GM19035 (cell line): ENCODE results near the gene TCP11L2.
"Not testable (repeated sequence)": the region's sequence is repeated elsewhere in the genome, so short reads cannot be mapped to it uniquely, and the experiment has no call there.

Experiments used
- ATAC-seq: cut with Tn5 transposase; IDR thresholded peaks from one replicate; pipeline ENCODE4 v1.9.1; 2021; ENCODE audit not compliant: unreplicated experiment

Gene TCP11L2

DNA sequence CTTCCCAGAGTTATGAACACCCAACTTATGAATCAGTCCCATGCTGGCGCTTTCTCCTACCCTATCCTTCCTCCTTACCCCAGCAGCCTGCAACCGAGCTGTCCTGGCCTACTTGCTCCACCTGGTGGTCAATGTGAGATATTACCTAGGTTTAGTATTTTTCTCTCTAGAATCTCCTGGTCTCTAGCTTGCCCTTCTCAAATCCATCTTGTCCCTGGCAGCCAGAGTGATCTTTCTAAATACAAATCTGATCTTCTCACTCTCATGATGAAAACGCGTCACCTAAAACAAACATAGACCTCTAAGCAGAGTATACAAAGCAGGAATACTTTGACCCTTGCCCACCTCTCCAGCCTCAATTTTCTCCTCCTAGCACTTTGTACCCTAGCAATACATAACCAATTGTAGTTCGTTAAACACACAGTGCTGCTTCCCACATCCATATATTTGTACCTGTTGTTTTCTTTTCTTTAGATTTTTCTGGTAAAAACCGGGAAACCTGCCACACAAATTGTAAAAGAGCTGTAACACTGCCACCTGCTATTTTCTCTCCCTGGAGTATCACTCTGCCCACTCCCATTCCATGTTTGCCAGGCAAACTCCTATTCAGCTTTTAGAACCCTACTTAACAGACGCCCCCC, 20.0 kb upstream of the TCP11L2 start:
- no peak for ATAC-seq

DNA sequence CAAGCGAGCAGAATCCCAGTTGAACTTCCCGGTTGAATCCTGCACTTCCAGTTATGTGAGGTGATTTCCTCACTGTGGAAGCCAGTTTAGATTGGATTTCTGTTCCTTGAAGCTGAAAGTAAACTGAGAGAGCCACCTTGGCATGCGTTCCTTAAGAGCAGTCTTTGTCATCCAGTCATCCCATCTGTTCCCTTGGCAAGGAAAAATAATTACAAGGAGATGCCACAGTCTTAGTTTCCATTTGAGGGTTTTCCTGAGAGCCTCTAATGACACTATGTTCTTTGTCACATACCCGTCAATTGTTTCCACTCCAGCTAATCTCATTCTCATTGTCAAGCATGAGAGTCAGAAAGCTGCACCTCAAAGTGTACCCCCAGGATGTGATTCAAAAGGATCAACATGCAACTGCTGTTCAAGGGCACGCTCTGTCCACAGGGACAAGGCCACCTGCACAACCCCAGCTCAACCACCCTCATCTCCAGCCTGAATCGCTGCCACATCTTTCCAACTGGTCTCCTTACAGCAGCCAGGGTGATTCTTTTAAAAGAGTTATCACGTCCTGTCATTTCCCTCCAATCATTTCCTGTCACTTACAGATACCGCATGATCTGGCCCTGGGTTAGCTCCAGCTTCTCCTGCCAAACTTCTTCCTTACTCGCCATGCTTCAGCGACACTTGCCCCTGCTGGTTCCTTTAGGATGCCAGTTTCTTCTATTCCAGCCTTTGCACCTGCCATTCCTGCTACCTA, 18.0 kb upstream of the TCP11L2 start:
- no peak for ATAC-seq

DNA sequence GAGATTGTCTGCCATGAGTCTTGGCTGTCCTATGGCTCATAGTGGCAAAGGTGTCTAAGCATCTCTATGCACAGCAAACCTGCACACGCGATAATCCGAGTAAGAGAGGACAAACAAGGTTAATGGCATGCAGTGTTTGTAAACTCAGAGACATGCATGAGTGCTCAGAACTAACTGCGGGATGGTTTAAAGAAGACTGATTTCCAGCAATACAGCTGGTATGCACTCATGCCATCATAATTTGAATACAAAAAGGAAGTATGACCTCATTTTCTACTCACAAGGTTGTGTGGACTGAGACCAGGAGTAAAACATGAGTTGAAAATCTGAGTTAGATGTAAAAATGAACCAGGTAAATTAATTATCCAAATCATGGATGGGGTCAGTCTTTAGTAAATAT, 16.6 kb upstream of the TCP11L2 start:
- no peak for ATAC-seq

DNA sequence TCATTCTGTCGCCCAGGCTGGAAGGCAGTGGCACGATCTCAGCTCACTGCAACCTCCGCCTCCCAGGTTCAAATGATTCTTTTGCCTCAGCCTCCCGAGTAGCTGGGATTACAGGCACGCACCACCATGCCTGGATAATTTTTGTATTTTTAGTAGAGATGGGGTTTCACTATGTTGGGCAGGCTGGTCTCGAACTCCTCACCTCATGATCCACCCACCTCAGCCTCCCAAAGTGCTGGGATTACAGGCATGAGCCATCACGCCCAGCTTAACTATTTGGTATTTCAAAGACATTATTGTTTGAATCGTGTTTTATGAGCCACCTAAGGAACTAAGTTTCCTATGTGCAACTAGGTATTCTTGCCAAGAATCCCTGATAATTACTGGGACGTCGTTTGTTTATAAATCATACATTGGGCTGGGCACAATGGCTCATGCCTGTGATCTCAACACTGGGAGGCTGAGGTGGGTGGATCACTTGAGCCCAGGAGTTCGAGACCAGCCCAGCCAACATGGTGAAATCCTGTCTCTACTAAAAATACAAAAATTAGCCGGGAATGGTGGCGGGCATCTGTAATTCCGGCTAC, 15.9 kb upstream of the TCP11L2 start:
- not testable (repeated sequence) for ATAC-seq

DNA sequence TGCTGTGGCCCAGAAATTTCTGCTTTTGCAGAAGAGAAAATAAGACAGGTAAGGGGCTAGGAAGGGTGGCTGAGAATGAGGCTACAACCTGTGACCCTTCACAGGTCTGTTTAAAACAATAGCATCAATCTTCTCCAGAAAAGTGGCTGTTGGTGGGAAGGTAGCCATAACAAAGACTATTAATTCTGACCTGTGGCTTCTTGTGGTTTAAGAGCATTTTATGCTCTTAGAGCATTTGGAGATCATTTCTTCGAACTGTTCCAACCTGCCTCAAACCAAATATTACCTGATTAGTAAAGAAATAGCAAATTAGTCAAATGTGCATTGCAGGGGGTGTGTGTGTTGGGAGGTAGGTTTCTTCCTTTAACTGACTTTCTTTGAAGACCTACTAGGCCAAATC, 15.2 kb upstream of the TCP11L2 start:
- ATAC-seq: no peak

DNA sequence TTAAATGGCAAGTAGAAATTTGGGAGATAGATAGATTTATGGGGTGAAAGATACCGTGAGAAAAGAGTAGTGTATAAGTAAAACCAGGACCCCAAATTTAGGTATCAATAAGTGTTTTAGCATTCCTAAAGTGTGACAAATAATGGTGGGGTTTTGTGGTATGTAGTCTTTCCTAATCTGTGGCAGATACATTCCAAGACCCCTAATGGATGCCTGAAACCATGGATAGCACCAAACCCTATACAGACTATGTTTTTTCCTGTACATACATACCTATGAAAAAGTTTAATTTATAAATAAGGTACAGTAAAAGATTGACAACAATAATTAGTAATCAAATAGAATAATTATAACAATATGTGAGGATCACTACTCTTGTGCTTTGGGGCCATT, 14.4 kb upstream of the TCP11L2 start:
- no peak for ATAC-seq

DNA sequence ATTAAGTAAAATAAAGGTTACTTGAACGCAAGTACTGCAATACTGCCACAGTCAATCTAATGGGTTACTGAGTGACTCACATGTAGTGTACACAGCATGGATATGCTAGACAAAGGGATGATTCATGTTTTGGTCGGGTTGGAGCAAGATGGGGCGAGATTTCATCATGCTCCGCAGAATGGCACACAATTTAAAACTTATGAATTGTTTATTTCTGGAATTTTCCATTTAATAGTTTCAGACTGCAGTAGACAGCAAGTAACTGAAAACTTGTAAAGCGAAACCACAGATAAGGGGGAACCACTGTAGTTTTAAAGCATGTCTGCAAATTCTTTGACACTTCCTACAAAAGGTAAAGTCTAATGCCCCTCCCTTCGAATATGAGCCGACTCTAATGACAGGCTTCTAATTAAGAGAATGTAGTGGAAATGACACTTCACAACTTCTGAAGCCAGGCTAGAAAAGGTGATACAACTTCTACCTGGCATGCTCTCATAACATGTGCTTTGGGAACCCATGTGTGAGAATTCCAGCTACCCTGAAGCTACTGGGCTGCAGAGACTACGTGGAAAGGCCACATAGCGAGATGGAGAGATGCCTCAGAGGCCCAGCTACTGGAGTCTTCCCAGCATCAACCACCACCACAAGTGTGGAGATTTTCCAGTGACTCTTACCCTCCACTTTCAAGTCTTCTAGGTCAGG, 13.9 kb upstream of the TCP11L2 start:
- ATAC-seq: no peak

DNA sequence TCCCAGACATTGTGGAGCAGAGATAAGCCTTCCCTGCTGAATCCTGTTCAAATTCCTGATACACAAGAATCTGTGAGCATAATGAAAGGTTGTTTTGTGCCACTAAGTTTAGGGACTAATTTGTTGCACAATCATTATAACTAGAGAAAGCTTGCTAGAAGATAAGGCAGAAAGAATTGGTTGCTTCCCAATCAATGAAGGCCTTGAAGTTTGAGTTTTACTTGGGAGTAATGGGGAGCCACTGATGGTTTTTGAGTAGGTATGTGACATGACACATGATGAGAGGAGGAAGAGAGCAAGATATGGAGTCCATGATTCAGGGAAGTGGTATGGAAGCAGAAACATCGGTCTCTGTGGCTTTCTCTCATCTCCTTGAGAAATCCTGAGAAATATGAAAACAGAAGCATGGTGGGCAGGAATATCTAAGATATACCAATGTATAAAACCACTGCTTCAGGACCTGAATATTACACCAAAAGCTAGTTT, 13.3 kb upstream of the TCP11L2 start:
- no peak for ATAC-seq

DNA sequence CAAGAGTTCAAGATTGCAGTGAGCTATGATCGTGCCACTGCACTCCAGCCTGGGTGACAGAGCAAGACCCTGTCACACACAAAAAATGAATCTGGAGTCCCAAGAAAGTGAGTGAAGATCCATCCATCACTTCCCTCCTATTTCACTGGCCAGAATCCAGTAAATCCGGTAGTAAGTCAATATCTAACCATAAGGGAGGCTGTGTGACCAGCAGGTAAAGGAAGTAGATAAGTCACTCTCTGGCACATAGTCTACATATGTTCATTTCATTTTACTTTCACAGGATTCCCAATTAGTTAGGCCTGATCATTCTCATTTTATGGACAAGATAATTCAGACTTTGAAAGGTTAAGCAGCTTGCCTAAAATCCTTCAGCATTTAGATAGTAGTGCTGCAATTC, 11.9 kb upstream of the TCP11L2 start:
- no peak for ATAC-seq

DNA sequence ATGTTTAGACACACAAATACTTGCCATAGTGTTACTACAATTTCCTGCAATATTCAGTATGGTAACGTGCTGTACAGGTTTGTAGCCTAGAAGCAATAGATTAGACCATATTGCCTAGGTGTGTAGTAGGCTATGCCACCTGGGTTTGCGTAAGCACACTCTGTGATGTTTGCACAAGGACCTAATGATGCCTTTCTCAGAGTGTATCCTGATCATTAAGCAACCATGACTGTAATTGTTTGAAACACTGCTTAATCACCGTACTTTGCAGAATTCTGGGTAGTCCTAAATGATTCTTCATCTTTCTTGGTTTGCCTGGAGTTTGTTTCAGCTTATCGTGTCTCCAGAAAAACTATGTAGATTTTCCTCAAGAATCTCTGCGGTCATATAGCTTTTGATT, 11.2 kb upstream of the TCP11L2 start:
- no peak for ATAC-seq

DNA sequence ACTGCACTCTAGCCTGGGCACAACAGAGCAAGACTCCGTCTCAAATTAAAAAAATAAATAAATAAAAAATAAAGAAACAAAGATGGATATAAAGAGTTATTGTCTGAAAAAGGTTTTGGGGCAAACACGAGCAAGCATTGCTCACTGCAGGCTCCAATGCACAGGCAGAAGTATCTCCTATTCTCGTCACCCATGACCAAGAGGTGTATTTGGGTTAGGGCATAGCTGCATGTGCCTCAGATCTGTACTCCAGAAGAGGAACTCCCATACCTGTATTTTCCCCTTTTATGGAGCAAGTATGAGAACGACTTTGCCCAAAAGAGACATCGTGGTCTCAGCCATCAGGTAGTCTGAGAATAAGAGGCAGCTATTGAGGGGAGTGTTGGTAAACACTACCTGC, 10.2 kb upstream of the TCP11L2 start:
- no peak for ATAC-seq

DNA sequence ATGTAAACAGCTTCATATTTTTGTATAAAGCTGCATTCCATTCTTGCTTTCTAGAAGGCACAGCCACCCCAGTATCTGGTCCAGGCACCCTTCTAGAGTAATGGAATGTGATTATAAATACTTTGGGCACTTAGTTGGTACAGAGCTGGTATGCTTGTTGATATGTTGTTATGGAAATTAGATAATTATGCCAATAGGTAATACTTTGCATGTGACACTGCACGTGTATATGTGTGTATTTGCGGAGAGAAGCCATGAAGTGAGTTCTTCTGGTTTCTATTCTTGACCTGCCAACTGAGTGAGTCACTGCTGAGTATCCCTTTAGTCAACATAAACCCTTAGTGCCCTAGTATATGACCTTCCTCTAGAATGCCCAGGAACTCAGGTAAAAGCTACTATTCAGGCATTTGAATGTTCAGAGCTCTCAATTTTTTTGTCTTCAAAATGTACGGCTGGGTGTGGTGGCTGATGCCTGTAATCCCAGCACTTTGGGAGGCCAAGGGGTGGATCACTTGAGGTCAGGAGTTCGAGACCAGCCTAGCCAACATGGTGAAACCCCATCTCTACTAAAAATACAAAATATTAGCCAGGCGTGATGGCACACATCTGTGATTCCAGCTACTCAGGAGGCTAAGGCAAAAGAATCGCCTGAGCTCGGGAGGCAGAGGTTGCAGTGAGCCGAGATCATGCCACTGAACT, 6.2 kb upstream of the TCP11L2 start:
- ATAC-seq: no peak

DNA sequence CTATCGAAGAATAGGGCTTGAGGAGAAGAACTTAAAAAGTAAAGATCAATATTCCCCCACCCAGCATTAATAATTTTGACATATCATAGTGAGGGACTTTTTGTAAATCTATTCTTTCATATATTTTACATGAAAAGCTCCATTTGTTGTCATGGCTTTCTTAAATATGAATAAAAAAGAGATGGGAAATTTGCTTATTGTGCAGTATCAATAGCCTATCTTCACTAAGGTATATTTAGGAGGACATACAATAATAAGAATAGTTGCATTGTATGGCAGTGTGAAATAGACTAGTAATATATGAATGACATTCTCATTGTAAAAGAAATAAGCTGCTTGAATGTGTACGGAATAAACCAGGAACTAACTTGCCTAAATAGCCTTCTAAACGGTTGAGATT, 5.5 kb upstream of the TCP11L2 start:
- ATAC-seq: no peak

DNA sequence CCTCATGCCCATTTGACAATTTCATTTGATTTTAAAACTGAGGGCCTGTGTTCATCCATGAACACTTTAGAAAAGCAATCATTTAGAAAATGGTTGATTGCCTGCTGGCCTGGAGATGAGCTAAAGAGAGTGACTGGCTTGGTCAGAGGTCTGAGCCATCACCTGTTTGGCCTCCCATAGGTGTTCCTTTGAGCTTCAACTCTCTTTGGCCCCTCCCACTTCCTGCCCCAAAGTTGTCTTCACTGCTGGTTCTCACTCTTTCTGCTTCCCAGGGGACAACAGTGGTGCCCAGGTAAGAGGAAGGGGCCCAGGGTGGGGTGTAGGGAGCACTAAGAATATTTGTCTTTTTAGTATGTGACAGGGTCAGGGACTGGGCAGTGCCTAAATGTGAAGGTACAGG, 4.9 kb upstream of the TCP11L2 start:
- no peak for ATAC-seq

DNA sequence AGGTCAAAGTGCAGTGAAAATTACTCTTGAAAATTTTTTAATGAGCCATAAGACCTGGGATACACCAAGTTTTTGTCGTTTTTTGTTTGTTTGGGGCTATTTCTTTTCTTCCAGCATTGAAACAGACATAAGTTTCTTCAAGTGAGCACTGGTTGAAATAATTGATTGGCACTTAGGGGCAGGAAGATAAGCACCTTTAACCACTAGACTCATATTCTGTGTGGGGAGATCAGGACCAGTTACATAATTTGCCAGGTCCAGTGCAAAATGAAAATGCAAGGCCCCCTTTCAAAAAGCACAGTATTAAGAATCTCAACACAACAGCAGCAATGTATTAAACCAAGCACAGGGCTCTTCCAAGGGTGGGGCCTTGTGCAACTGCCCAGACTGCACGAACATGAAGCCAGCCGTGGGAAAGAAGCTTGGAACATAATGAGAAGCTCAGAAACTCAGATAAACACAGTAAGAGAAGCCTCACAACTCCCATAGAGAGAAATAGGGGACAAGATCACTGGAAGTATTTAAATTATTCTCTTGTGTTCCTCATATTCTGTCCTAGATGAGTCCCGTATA, 3.2 kb upstream of the TCP11L2 start:
- no peak for ATAC-seq

DNA sequence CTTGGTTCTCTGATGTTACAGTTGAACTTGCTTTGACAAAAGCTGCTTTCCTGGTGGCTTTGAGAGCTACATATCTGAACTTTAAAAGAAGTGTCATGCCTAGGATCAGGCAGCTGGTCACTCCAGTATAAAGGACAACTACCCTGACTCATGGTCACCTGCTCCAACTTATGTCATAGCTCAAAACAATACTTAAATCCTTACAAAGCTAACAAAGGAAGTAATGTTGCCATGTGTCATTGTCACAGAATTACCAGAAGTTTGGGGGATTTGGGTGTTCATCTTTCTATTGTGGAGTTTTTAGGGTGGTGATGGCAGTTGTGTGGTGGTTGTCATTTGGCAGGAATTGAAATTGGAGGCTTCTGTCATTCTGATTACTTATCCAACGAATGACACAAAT, 1.8 kb upstream of the TCP11L2 start:
- no peak for ATAC-seq

DNA sequence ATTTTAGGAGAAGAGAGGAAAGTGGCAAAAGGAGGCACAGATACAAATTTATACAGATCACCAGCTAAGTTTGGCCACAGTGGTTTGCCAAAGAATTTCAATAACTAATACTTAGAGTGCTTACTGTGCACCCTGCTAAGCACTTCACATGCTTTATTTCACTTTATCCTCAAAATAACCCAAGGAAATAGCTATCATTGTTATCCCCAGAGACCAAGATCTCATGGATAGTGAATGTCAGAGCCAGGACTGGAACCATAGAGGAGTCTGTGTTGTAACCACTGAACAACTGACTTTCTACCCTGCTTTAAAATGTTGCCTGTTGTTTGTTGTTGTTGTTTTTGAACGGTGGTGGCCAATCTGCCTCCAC, 1.3 kb upstream of the TCP11L2 start:
- no peak for ATAC-seq

DNA sequence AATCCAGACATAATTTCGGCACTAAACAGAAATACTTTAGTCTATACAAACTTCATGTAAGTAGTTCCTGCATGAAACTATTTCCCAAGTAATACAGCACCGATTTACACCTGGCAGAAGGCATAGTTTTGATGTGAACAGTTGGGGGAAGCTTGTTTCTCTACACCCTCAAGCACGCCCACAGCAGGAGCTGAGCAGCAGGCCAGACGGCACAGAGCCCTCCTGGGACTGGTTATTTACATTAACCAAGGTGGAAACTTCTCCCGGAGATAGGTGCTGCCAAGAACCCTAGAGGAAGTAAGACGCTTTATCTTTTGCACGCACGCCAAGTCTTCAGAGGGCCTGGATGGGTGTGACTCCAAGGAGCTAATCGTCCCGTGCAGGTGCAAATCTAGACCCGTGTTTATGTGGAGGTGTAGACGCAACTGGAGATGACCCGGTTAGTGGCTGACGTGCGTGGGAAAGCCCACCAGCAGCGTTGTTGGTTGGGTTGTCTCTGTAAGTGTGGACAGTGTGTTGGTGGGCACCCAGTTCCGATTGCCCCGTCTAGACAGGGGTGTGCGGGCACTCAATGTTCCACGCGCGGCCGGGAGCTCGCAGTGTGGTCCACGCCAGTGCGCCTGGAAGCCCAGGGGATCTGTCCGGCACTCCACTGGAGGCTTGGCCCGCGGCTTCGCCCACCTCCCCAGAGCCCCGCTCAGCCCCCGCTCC, 767 bp upstream of the TCP11L2 start:
- peak; percentile 51 for ATAC-seq

DNA sequence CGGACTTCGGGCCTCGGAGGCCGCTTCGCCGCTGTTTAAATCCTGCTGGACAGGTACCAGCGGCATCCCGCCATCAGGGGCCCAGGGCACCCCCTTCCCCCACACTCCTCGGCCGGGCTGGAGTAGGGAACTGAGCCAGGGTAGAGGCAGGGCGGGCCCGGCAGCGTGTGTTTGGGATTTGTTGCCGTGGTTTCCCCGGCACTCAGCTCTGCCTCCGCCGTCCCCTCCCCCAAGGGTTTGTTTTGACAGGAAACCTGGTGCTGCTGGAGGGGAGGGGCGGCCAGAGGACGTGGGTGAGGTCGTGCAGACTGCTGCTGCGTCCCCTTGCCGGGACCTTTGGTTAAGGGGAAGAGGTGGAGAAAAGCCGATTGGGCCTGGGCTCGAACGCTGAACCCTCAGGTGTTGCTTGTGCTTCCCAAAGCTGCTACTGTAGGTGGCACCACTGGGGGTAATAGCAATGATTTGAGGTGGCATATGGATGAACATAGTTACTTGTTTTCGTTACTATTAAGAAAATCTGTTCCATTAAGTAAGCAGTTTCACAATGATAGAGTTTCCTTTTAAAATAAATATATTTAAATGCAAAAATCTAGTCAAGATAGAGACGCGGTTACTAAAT, 778 bp downstream of the TCP11L2 start:
- peak; percentile 16 for ATAC-seq

DNA sequence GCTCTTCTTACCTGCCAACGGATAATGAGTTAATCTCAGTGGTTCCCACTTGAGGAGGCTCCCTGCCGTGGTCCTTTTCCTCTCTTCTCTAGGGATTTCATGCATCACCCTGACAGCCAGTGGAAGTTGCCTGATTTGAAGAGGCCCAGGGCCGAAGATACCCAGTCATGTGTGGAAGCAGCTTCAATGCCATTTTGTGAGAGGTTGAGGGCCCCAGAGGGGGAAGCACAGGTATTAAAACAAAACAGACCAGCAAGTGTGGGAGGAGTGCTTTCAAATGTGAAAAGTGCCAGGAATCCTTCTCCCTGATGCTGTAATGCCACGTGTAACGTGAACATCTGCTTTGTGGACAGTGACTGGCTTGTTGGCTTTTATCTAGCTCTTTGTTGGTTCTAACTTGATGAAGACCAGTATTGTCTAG, 1.5 kb downstream of the TCP11L2 start:
- ATAC-seq: no peak
